CD14-positive monocyte (primary cell): ENCODE results near the gene ORMDL2. TPM values are rescaled to one million over a fixed set of nuclear protein-coding genes. Genes with fewer than 3 reads are reported as not detected.
"Not testable (repeated sequence)": the region's sequence is repeated elsewhere in the genome, so short reads cannot be mapped to it uniquely, and the experiment has no call there.

ENCODE experiments used
- DNase-seq, 3 donors: peaks; one replicate each; pipeline ENCODE4 v3.0.0-alpha.2; 2011 to 2022
- H2AFZ ChIP-seq: 2 replicates; pipeline ENCODE4 v1.6.0; 2012; ENCODE audit warnings: mild to moderate bottlenecking, low read depth, low read length, inconsistent platforms; ENCODE audit not compliant: insufficient read depth, poor library complexity, severe bottlenecking
- H3K27ac ChIP-seq, 2 donors: 1 replicate in 1 of 2; 2 replicates in 1 of 2; pipeline ENCODE4 v1.5.1; 2012 to 2013; ENCODE audit warnings: low read length in 2 of 2, control low read depth in 1 of 2, inconsistent platforms in 1 of 2, low read depth in 1 of 2, mild to moderate bottlenecking in 1 of 2
- H3K27me3 ChIP-seq, 2 donors: one replicate each; pipeline versions ENCODE4 v1.6.0 to v1.6.1; 2011 to 2013; ENCODE audit warnings: low read length in 2 of 2; ENCODE audit not compliant: control insufficient read depth in 2 of 2, insufficient read depth in 2 of 2
- H3K36me3 ChIP-seq, 2 donors: replicated peaks in 1 of 2; 1 replicate in 1 of 2; 2 replicates in 1 of 2; pipeline versions ENCODE4 v1.5.1 to v1.6.1; 2012 to 2013; ENCODE audit warnings: low read length in 2 of 2, control low read depth in 1 of 2, inconsistent platforms in 1 of 2, mild to moderate bottlenecking in 1 of 2; ENCODE audit not compliant: insufficient read depth in 2 of 2, control insufficient read depth in 1 of 2
- H3K4me1 ChIP-seq, 2 donors: 1 replicate in 1 of 2; 2 replicates in 1 of 2; pipeline versions ENCODE4 v1.5.1 to v1.6.1; 2012 to 2013; ENCODE audit warnings: low read length in 2 of 2, control low read depth in 1 of 2, inconsistent platforms in 1 of 2, mild to moderate bottlenecking in 1 of 2, moderate library complexity in 1 of 2; ENCODE audit not compliant: insufficient read depth in 2 of 2, control insufficient read depth in 1 of 2
- H3K4me2 ChIP-seq: replicated peaks from 2 replicates; pipeline ENCODE3; 2012; ENCODE audit warnings: low read length, moderate library complexity, mild to moderate bottlenecking; ENCODE audit not compliant: poor library complexity, severe bottlenecking; ENCODE audit errors: extremely low read depth
- H3K4me3 ChIP-seq, 3 experiments: fragments of 200-600 bp in 1 of 3; sonication (generic) in 1 of 3; replicated peaks in 1 of 3; 1 replicate in 2 of 3; 2 replicates in 1 of 3; pipeline ENCODE4 v1.5.1; 2011 to 2013; ENCODE audit warnings: low read length in 3 of 3, mild to moderate bottlenecking in 3 of 3, control low read depth in 2 of 3, low read depth in 2 of 3, inconsistent platforms in 1 of 3, moderate library complexity in 1 of 3
- H3K79me2 ChIP-seq: 2 replicates; pipeline ENCODE4 v1.6.0; 2012; ENCODE audit warnings: mild to moderate bottlenecking, control low read depth, inconsistent platforms, low read length, moderate library complexity; ENCODE audit not compliant: insufficient read depth
- H3K9ac ChIP-seq: 2 replicates; pipeline ENCODE4 v1.6.0; 2017; ENCODE audit warnings: low read length, mild to moderate bottlenecking; ENCODE audit not compliant: insufficient read depth, poor library complexity, severe bottlenecking
- H3K9me3 ChIP-seq, 2 donors: replicated peaks in 1 of 2; 1 replicate in 1 of 2; 2 replicates in 1 of 2; pipeline versions ENCODE4 v1.5.1 to v1.6.1; 2012 to 2013; ENCODE audit warnings: low read length in 2 of 2, control low read depth in 1 of 2; ENCODE audit not compliant: control insufficient read depth in 1 of 2, insufficient read depth in 1 of 2
- H4K20me1 ChIP-seq: 2 replicates; pipeline ENCODE4 v1.6.0; 2012; ENCODE audit warnings: mild to moderate bottlenecking, low read length, control low read depth, moderate library complexity; ENCODE audit not compliant: insufficient read depth
- H3K27ac Mint-ChIP-seq, 7 donors: one replicate each; pipeline ENCODE4 v1.8.0; 2020; ENCODE audit warnings: mild to moderate bottlenecking in 7 of 7, mixed read lengths in 7 of 7, moderate library complexity in 6 of 7, inconsistent platforms in 2 of 7
- H3K27me3 Mint-ChIP-seq, 3 donors: one replicate each; pipeline ENCODE4 v1.8.0; 2021 to 2022; ENCODE audit warnings: low read depth in 3 of 3, mild to moderate bottlenecking in 3 of 3, mixed read lengths in 3 of 3, moderate library complexity in 3 of 3, inconsistent platforms in 1 of 3
- H3K36me3 Mint-ChIP-seq, 2 donors: one replicate each; pipeline ENCODE4 v1.8.0; 2020; ENCODE audit warnings: mixed read lengths in 2 of 2, inconsistent platforms in 1 of 2, mild to moderate bottlenecking in 1 of 2
- H3K4me1 Mint-ChIP-seq: one replicate; pipeline ENCODE4 v1.8.0; 2020; ENCODE audit warnings: mild to moderate bottlenecking, mixed read lengths
- H3K4me3 Mint-ChIP-seq, 2 donors: one replicate each; pipeline ENCODE4 v1.8.0; 2020; ENCODE audit warnings: mild to moderate bottlenecking in 2 of 2, mixed read lengths in 2 of 2, moderate library complexity in 1 of 2
- H3K9me3 Mint-ChIP-seq, 7 donors: one replicate each; pipeline ENCODE4 v1.8.0; 2020 to 2022; ENCODE audit warnings: mixed read lengths in 7 of 7, mild to moderate bottlenecking in 6 of 7, moderate library complexity in 6 of 7, inconsistent platforms in 2 of 7
- WGBS: methylation state at CpG from one replicate; pipeline ENCODE4 v1.1.5; 2013; ENCODE audit warnings: missing lambda C conversion rate; ENCODE audit not compliant: insufficient coverage; 5-methylcytosine and 5-hydroxymethylcytosine counted together
- intact Hi-C, 2 donors: fragments of 100-400 bp; cut with micrococcal nuclease; formaldehyde crosslinking; loops; one replicate each; pipeline versions ENCODE4 v1.15.0 to v1.15.1; 2023
- polyA plus RNA-seq, 3 donors: library from polyadenylated mRNA; depleted of rRNA in 1 of 3; unstranded in 2 of 3; stranded (reverse) in 1 of 3; fragments of 300-500 nt in 2 of 3; fragments of >200 nt in 1 of 3; fragmentation: Illumina TruSeq in 2 of 3; gene quantifications; 1 replicate in 2 of 3; 2 replicates in 1 of 3; pipeline ENCODE4 v1.2.3, GENCODE V29; 2012 to 2021
- TF ChIP-seq, protein P1 (sequence below): fragments of 200-600 bp; IDR thresholded peaks from one replicate; pipeline ENCODE4 v1.8.0; 2022; ENCODE audit warnings: antibody characterized with exemption, mild to moderate bottlenecking

ORMDL2 gene
- polyA plus RNA-seq, 3 donors: 15.5 to 140 (median 137) TPM

DNA sequence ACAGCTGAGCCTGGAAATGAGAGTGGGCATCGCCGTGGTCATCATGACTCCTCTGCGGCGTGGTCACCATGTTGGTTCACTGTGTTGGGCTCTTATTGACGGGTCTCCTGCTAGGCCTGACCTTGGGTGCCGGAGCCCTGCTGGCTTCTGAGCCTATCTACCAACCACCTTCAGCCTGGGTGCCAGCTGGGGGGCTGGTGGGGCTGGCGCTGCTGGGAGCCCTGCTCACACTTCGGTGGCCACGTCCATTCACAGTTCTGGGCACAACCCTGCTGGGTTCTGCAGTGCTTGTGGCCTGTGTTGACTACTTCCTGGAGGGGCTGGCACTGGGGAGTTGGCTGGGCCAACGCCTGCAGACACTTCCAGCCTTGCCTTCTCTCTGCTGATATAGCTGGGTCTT lies 15.2 kb downstream of the ORMDL2 start:
- intact Hi-C loops: no loop called here
- H2AFZ ChIP-seq: no peak overlapping the region
- TF ChIP-seq, protein P1, sequence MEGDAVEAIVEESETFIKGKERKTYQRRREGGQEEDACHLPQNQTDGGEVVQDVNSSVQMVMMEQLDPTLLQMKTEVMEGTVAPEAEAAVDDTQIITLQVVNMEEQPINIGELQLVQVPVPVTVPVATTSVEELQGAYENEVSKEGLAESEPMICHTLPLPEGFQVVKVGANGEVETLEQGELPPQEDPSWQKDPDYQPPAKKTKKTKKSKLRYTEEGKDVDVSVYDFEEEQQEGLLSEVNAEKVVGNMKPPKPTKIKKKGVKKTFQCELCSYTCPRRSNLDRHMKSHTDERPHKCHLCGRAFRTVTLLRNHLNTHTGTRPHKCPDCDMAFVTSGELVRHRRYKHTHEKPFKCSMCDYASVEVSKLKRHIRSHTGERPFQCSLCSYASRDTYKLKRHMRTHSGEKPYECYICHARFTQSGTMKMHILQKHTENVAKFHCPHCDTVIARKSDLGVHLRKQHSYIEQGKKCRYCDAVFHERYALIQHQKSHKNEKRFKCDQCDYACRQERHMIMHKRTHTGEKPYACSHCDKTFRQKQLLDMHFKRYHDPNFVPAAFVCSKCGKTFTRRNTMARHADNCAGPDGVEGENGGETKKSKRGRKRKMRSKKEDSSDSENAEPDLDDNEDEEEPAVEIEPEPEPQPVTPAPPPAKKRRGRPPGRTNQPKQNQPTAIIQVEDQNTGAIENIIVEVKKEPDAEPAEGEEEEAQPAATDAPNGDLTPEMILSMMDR: no peak
- DNase-seq: no peak
- no peak overlapping the region for H3K27ac ChIP-seq
- no peaks in the 10 kb centered on the region for H3K9me3 ChIP-seq
- H4K20me1 ChIP-seq: no peaks in the 10 kb centered on the region
- peaks cover 23 to 27% of the 10 kb centered on the region in 2 donors for H3K4me1 ChIP-seq
- H3K4me3 Mint-ChIP-seq: no peak overlapping the region
- no peaks in the 10 kb centered on the region for H3K27me3 Mint-ChIP-seq
- no peaks in the 10 kb centered on the region for H3K27me3 ChIP-seq
- peaks cover 30% of the 10 kb centered on the region for H3K4me1 Mint-ChIP-seq
- H3K36me3 Mint-ChIP-seq: peaks cover 0 to under 1% of the 10 kb centered on the region in 2 donors
- peaks cover 23% of the 10 kb centered on the region for H3K79me2 ChIP-seq
- H3K4me2 ChIP-seq: no peak overlapping the region
- WGBS: 97% methylated on average over 9 of the region's 10 CpGs
- H3K9me3 Mint-ChIP-seq: no peaks in the 10 kb centered on the region
- no peak overlapping the region for H3K9ac ChIP-seq
- no peak overlapping the region for H3K4me3 ChIP-seq
- H3K36me3 ChIP-seq: no peaks in the 10 kb centered on the region
- H3K27ac Mint-ChIP-seq: no peak overlapping the region

DNA sequence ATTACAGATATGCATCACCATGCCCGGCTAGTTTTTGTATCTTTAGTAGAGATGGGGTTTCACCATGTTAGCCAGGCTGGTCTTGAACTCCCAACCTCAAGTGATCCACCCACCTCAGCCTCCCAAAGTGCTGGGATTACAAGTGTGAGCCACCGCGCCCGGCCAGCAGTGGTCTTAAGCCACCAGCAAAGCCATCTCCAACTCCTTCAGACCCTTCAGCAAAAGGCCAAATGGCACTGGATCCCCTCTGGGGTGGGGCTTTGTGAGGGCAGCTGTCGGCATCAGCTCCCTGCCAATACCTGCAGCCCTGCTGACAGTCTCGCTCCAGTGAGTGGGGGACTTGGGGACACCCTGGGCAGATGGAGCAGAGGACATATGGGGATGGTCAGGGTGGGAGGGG lies 16.6 kb downstream of the ORMDL2 start:
- H3K36me3 Mint-ChIP-seq, intact Hi-C loops, H3K27ac Mint-ChIP-seq, H3K27me3 ChIP-seq, H3K9me3 Mint-ChIP-seq, H3K4me3 ChIP-seq, H3K27ac ChIP-seq, H3K36me3 ChIP-seq, H3K9me3 ChIP-seq, H4K20me1 ChIP-seq, H3K9ac ChIP-seq, H3K4me2 ChIP-seq, H3K4me3 Mint-ChIP-seq, DNase-seq, H2AFZ ChIP-seq, H3K27me3 Mint-ChIP-seq: not testable (repeated sequence)
- Histone ChIP-seq H3K79me2 (peaks cover 12% of the 10 kb centered on the region), H3K4me1 (peaks cover 14 to 18% of the 10 kb centered on the region in 2 donors)
- 100% methylated on average over 1 of the region's 6 CpGs for WGBS
- peaks cover 21% of the 10 kb centered on the region for H3K4me1 Mint-ChIP-seq
